PC-9 (cell line): ENCODE measurements around the gene FBXO22.

Source experiments
- EZH2 ChIP-seq: fragments of 200-600 bp; sonication (generic); IDR thresholded peaks from 2 replicates; pipeline ENCODE4 v1.8.0; 2017; ENCODE audit warnings: antibody characterized with exemption, low read depth
- TF ChIP-seq, protein P1 (sequence below): fragments of 200-600 bp; sonication (generic); conservative IDR thresholded peaks from 2 replicates; pipeline ENCODE4 v1.6.1; 2017; ENCODE audit warnings: mixed run types, antibody characterized with exemption, mild to moderate bottlenecking, moderate library complexity

DNA sequence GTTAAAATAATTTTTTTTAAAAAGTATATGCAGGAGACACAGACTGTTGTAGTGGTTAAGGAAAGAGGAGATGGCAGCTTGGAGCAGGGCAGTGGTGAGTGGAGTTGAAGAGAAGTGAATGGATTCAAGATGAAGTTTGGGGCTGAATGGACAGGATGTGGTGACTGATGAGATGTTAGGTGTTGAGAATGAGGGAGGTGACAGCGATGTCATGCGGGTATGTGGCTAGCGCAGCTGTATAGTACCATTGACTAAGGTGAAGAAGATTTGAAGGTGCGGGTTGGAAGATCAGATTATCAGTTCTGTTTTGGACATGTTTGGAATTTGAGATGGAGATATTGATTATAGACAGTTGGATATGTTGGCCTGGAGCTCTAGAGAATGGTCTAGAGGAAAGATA is 20.1 kb downstream of the FBXO22 start:
- TF ChIP-seq, protein P1, sequence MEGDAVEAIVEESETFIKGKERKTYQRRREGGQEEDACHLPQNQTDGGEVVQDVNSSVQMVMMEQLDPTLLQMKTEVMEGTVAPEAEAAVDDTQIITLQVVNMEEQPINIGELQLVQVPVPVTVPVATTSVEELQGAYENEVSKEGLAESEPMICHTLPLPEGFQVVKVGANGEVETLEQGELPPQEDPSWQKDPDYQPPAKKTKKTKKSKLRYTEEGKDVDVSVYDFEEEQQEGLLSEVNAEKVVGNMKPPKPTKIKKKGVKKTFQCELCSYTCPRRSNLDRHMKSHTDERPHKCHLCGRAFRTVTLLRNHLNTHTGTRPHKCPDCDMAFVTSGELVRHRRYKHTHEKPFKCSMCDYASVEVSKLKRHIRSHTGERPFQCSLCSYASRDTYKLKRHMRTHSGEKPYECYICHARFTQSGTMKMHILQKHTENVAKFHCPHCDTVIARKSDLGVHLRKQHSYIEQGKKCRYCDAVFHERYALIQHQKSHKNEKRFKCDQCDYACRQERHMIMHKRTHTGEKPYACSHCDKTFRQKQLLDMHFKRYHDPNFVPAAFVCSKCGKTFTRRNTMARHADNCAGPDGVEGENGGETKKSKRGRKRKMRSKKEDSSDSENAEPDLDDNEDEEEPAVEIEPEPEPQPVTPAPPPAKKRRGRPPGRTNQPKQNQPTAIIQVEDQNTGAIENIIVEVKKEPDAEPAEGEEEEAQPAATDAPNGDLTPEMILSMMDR, result no peak
- TF ChIP-seq EZH2, result no peak
